Body of pancreas (tissue), 4 donors: ENCODE data around the gene SCN1B.

Experiments
- POLR2A ChIP-seq, 3 donors: fragments of 450-650 bp; IDR thresholded peaks; one replicate each; pipeline ENCODE4 v1.6.1; 2016; ENCODE audit warnings: antibody characterized with exemption in 3 of 3, mild to moderate bottlenecking in 2 of 3
- TF ChIP-seq, protein P1 (sequence below), 7 experiments: fragments of 450-650 bp in 4 of 7; fragments of 200-600 bp in 3 of 7; sonication (generic) in 3 of 7; IDR thresholded peaks; one replicate each; pipeline ENCODE4 v1.5.1; 2016 to 2019; ENCODE audit warnings: antibody characterized with exemption in 7 of 7

DNA sequence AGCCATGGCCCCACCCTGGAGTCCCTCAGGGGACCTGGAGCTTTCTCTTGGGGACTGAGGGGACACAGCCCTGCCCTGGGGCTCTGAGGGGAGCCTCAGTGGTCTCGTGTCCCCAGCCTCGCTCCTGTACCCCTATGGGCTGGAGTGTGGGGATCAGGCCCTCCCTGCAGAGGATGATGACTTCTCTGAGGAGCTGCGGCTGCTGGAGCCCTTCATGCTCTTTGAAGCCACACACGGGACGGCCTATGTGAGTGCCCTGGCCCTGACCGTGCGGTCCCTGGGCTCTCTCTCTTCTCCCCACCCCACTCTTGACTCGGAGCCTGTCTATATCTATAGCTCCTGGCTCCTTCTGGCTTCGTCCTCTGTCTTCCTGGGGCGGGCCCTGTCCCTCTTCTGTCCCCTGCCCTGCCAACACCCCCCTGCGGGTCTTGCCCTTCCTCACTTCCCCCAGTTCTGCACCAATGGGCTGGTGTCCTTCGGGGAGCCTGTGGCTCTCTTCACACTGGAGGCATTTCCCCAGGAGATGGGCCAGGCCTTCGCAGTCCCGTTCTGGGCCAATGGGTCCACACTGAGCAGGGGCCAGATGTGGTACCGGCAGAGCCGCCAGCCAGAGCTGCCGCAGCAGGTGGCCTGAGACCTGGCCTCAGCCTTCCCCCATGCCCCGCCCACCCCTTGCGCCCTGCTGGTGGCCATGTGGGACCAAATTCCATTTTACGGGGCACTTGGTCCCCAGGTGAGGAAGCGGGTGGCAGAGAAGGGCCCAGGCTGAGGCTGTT lies 44.3 kb downstream of the SCN1B start:
- TF ChIP-seq, protein P1, sequence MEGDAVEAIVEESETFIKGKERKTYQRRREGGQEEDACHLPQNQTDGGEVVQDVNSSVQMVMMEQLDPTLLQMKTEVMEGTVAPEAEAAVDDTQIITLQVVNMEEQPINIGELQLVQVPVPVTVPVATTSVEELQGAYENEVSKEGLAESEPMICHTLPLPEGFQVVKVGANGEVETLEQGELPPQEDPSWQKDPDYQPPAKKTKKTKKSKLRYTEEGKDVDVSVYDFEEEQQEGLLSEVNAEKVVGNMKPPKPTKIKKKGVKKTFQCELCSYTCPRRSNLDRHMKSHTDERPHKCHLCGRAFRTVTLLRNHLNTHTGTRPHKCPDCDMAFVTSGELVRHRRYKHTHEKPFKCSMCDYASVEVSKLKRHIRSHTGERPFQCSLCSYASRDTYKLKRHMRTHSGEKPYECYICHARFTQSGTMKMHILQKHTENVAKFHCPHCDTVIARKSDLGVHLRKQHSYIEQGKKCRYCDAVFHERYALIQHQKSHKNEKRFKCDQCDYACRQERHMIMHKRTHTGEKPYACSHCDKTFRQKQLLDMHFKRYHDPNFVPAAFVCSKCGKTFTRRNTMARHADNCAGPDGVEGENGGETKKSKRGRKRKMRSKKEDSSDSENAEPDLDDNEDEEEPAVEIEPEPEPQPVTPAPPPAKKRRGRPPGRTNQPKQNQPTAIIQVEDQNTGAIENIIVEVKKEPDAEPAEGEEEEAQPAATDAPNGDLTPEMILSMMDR (IDR thresholded peaks at IDR 0.05) = no peak
- TF ChIP-seq POLR2A (IDR thresholded peaks at IDR 0.05) = no peak
